GM19463 (cell line): ENCODE data around the gene LDHAL6B.
A peak's percentile ranks its signal among the peaks of the same experiment; 100 is the strongest.

Experiments used
- ATAC-seq: cut with Tn5 transposase; IDR thresholded peaks from one replicate; pipeline ENCODE4 v1.9.1; 2021; ENCODE audit warnings: mild to moderate bottlenecking, moderate library complexity; ENCODE audit not compliant: unreplicated experiment

Gene LDHAL6B

GRCh38 chr15:59249816-59250215, 43.2 kb downstream of the LDHAL6B start:
- no peak for ATAC-seq

- ATAC-seq: no peak
Observed at GRCh38 chr15:59250249-59250648, 43.6 kb downstream of the LDHAL6B start.

GRCh38 chr15:59251001-59251845, 44.6 kb downstream of the LDHAL6B start:
- ATAC-seq: peak; percentile 35

- ATAC-seq: no peak
Observed at GRCh38 chr15:59252137-59252536, 45.5 kb downstream of the LDHAL6B start.

- ATAC-seq: peak; percentile 40
Observed at GRCh38 chr15:59255680-59256336, 49.2 kb downstream of the LDHAL6B start.

GRCh38 chr15:59256482-59256881, 49.8 kb downstream of the LDHAL6B start:
- no peak for ATAC-seq

- ATAC-seq: no peak
Observed at GRCh38 chr15:59257140-59257539, 50.5 kb downstream of the LDHAL6B start.
